HG02763 (cell line): Measurements from ENCODE around the gene PACSIN1.

Experiments used
- ATAC-seq: cut with Tn5 transposase; IDR thresholded peaks from one replicate; pipeline ENCODE4 v1.9.1; 2021; ENCODE audit warnings: mild to moderate bottlenecking, moderate library complexity; ENCODE audit not compliant: unreplicated experiment

The PACSIN1 gene

GRCh38 chr6:34543421-34543820 is 77.5 kb downstream of the PACSIN1 start:
- ATAC-seq, result no peak

- no peak for ATAC-seq
Observed at GRCh38 chr6:34544052-34544604, 78.3 kb downstream of the PACSIN1 start.

- ATAC-seq, result no peak
Observed at GRCh38 chr6:34544776-34545471, 79.0 kb downstream of the PACSIN1 start.

- ATAC-seq, result no peak
Observed at GRCh38 chr6:34546551-34547321, 80.9 kb downstream of the PACSIN1 start.

GRCh38 chr6:34547701-34548644 is 82.1 kb downstream of the PACSIN1 start:
- no peak for ATAC-seq

- no peak for ATAC-seq
Observed at GRCh38 chr6:34549026-34549803, 83.3 kb downstream of the PACSIN1 start.

GRCh38 chr6:34549804-34550202 is 83.9 kb downstream of the PACSIN1 start:
- ATAC-seq, result no peak

- no peak for ATAC-seq
Observed at GRCh38 chr6:34551720-34552119, 85.8 kb downstream of the PACSIN1 start.

- ATAC-seq, result no peak
Observed at GRCh38 chr6:34552620-34553019, 86.7 kb downstream of the PACSIN1 start.

GRCh38 chr6:34553146-34553545 is 87.3 kb downstream of the PACSIN1 start:
- no peak for ATAC-seq

GRCh38 chr6:34553750-34554149 is 87.9 kb downstream of the PACSIN1 start:
- no peak for ATAC-seq

- ATAC-seq, result no peak
Observed at GRCh38 chr6:34554291-34555006, 88.6 kb downstream of the PACSIN1 start.

- ATAC-seq, result no peak
Observed at GRCh38 chr6:34555007-34555322, 89.1 kb downstream of the PACSIN1 start.

- no peak for ATAC-seq
Observed at GRCh38 chr6:34555328-34555727, 89.5 kb downstream of the PACSIN1 start.

GRCh38 chr6:34556031-34556471 is 90.2 kb downstream of the PACSIN1 start, which contains the start of gene SPDEF:
Gene SPDEF, minus strand, starts transcription at chr6:34556329. Its CDS starts 11,874 bp downstream, at chr6:34544455.
- ATAC-seq, result no peak

- ATAC-seq, result no peak
Observed at GRCh38 chr6:34556493-34556892, 90.6 kb downstream of the PACSIN1 start.

GRCh38 chr6:34557228-34557627 is 91.4 kb downstream of the PACSIN1 start:
- ATAC-seq, result no peak

GRCh38 chr6:34558172-34558714 is 92.4 kb downstream of the PACSIN1 start:
- ATAC-seq, result no peak

- ATAC-seq, result no peak
Observed at GRCh38 chr6:34559651-34560365, 93.9 kb downstream of the PACSIN1 start.
